Measurements from ENCODE around the gene GYPB.
"Not testable (repeated sequence)": the region's sequence is repeated elsewhere in the genome, so short reads cannot be mapped to it uniquely, and the experiment has no call there.

Gene GYPB

DNA sequence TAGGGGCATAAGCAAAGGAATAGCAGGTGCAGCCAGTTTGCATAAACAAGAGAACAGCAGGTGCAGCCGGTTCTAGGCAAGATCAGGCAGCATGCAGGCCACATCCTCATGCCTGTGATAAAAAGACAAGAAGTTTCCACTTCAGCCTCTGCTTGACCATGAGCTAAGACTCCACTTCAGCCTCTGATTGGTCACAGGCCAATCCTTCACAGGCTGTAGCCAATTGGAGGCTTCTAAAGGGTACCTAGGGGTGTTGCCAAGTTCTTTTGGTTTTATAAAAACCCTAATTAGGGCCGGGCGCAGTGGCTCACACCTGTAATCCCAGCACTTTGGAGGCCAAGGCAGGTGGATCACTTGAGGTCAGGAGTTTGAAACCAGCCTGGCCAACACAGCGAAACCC lies 23.0 kb downstream of the GYPB start:
- not testable (repeated sequence) for DNase-seq; H3K4me1 Mint-ChIP-seq (ENCODE audit: low read depth); H3K4me3 Mint-ChIP-seq; H3K36me3 Mint-ChIP-seq (ENCODE audit: low read depth); H3K27ac Mint-ChIP-seq; H3K9me3 Mint-ChIP-seq
- H3K27me3 Mint-ChIP-seq, result peaks cover 14% of the 10 kb centered on the region

DNA sequence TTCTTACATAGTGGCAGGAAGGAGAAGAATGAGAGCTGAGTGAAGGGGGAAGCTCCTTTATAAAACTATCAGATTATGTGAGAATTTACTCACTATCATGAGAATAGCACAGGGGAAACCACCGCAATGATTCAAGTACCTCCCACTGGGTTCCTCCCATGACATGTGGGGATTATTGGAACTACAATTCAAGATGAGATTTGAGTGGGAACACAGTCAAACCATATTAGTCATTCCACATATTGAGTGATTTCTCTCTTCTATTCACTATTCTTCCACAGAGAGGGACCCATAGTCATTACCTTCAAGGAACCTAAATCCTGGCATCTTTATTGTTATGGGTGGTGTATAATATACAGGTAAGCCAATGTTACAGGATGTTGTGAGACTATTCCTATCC lies 27.4 kb downstream of the GYPB start:
- peaks cover 16% of the 10 kb centered on the region for H3K4me1 Mint-ChIP-seq (ENCODE audit: low read depth)
- DNase-seq; H3K36me3 Mint-ChIP-seq (ENCODE audit: low read depth); H3K4me3 Mint-ChIP-seq; H3K9me3 Mint-ChIP-seq: not testable (repeated sequence)
- H3K27me3 Mint-ChIP-seq, result peaks cover 11% of the 10 kb centered on the region
- H3K27ac Mint-ChIP-seq, result peak overlapping the region; percentile 49

DNA sequence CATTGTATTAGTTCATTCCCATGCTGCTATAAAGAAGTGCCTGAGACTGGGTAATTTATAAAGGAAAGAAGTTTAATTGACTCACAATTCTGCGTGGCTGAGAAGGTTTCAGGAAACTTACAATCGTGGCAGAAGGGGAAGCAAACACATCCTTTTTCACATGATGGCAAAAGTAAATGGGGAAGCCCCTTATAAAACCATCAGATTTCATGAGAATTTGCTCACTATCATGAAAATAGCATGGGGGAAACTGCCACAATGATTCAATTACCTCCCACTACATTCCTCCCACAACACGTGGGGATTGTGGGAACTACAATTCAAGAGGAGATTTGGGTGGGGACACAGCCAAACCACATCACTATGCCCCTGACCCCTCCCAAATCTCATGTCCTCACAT lies 28.5 kb downstream of the GYPB start:
- H3K27me3 Mint-ChIP-seq, result peaks cover 14% of the 10 kb centered on the region
- H3K27ac Mint-ChIP-seq; H3K36me3 Mint-ChIP-seq (ENCODE audit: low read depth); DNase-seq; H3K9me3 Mint-ChIP-seq; H3K4me3 Mint-ChIP-seq: not testable (repeated sequence)
- peaks cover 16% of the 10 kb centered on the region for H3K4me1 Mint-ChIP-seq (ENCODE audit: low read depth)

DNA sequence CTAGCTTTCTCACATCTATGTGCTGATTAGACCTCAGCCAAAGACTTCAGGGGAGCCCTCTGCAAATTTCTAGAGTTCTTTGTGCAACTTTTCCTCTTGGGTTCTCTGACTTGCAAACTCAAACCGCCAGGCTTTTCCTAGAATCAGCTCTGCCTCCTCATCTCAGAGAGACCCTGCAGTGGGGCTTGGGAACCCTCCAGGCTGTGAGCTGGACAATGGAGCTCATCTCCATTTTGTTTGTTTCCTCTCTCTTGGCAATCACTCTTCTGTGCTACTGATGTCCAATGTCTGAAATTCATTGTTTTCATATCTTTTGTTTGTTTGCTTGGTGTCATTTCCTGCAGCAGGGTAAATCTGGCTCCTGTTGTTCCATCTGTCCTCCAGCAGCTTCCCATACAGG lies 33.0 kb downstream of the GYPB start:
- peaks cover 3% of the 10 kb centered on the region for H3K27me3 Mint-ChIP-seq
- no peak overlapping the region for H3K27ac Mint-ChIP-seq
- no peak for DNase-seq
- no peak overlapping the region for H3K4me3 Mint-ChIP-seq
- peaks cover 6% of the 10 kb centered on the region for H3K4me1 Mint-ChIP-seq (ENCODE audit: low read depth)
- H3K9me3 Mint-ChIP-seq, result no peaks in the 10 kb centered on the region
- H3K36me3 Mint-ChIP-seq (ENCODE audit: low read depth), result no peaks in the 10 kb centered on the region

DNA sequence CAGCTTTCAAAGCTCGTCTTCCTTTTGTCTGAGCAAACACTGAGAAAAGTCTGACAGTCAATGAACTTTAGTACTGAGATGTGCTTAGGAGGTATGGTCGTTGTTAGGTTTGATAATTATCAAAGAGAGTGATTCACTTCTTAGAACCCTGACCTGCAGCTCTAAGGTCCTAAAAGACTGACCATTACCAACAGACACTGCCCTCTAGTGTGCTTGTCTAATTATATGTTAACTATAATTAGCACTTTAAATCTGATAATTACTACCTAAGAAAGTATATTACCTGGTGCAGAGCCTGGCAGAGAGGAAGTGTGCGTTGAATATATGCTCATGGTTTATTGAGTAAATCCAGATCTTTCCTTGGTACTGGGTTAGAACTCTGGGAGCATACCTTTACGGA lies 38.4 kb downstream of the GYPB start:
- H3K27me3 Mint-ChIP-seq; H3K27ac Mint-ChIP-seq; H3K9me3 Mint-ChIP-seq; DNase-seq; H3K36me3 Mint-ChIP-seq (ENCODE audit: low read depth); H3K4me3 Mint-ChIP-seq; H3K4me1 Mint-ChIP-seq (ENCODE audit: low read depth): not testable (repeated sequence)

DNA sequence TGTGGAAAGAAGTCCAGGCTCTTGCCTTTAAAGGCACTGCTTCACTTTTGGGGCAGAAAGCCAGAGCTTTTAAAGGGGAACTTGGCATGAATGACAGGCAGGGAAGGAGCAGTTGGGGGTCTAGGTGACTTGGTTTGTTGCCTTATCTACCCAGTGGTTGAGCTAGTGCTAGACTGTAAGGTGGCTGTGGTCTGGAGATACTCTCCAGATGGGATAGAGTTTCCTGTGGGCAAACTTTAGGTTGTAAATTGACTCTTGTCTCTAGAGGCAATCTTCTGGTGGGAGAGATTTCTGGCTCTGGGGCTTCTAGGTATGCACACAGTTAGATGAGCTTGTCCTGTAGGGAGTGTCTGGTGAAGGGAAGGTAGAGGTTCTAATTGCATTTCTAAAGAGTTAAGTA lies 43.7 kb downstream of the GYPB start:
- H3K27ac Mint-ChIP-seq; H3K27me3 Mint-ChIP-seq; H3K36me3 Mint-ChIP-seq (ENCODE audit: low read depth); H3K4me1 Mint-ChIP-seq (ENCODE audit: low read depth); DNase-seq; H3K9me3 Mint-ChIP-seq; H3K4me3 Mint-ChIP-seq: not testable (repeated sequence)

DNA sequence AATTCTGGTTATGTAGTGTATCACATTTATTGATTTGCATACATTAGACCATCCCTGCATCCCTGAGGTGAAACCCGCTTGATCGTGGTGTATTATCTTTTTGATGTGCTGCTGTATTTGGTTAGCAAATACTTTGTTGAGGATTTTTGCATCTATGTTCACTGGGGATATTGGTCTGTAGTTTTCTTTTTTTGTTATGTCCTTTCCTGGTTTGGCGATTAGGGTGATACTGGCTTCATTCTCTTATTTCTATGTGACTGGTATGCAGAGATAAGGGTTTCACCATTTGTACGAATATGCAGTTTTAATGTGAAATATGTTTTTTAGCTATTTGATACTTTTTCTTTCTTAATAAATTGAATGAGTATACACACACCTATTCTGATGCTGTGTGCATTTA lies 45.2 kb downstream of the GYPB start:
- not testable (repeated sequence) for H3K4me3 Mint-ChIP-seq; H3K27me3 Mint-ChIP-seq; DNase-seq; H3K36me3 Mint-ChIP-seq (ENCODE audit: low read depth); H3K4me1 Mint-ChIP-seq (ENCODE audit: low read depth); H3K9me3 Mint-ChIP-seq; H3K27ac Mint-ChIP-seq

DNA sequence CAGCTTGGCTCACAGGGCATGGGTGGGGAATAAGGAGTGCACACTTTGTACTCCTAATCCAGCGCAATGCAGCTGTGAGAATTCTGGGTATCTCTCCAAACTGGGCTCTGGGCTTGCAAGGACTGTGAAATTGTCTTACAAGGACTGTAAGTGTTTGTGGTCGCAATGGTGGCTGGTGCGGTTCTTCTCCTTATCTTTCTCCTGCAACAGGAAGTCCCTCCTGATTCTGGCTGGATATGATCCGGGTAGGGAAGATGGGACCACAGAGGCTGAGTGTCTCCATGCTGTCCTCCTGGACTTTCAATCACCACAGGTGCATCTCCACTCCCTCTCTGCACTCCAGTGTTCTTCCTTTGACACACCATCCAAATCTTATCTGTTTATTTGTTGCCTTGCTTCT lies 58.1 kb downstream of the GYPB start:
- Mint-ChIP-seq H3K9me3 (no peaks in the 10 kb centered on the region), H3K27me3 (no peaks in the 10 kb centered on the region), H3K4me1 (ENCODE audit: low read depth) (no peaks in the 10 kb centered on the region), H3K27ac (no peak overlapping the region), H3K4me3 (no peak overlapping the region), H3K36me3 (ENCODE audit: low read depth) (no peaks in the 10 kb centered on the region)
- no peak for DNase-seq

DNA sequence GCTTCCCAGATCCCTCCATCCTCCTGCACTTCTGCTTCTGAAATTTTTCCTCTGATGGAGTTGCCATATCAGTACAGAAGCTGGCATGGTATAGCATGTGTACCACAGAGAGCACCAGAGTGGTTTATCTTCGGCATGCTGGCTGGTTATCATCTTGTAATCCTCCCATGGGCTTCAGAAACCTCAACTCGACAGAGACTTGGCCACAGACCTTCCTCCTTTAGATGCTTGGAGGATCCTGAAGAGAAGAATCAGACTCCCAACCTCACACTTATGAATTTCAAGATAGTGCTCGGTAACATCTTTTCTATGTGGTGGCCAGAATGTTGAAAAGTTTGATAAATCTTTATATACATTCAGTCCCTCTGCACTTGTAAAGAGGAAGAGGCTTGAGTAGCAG lies 63.9 kb downstream of the GYPB start:
- not testable (repeated sequence) for H3K4me3 Mint-ChIP-seq; H3K4me1 Mint-ChIP-seq (ENCODE audit: low read depth); H3K27me3 Mint-ChIP-seq; DNase-seq; H3K27ac Mint-ChIP-seq; H3K36me3 Mint-ChIP-seq (ENCODE audit: low read depth)
- peaks cover 18% of the 10 kb centered on the region for H3K9me3 Mint-ChIP-seq

DNA sequence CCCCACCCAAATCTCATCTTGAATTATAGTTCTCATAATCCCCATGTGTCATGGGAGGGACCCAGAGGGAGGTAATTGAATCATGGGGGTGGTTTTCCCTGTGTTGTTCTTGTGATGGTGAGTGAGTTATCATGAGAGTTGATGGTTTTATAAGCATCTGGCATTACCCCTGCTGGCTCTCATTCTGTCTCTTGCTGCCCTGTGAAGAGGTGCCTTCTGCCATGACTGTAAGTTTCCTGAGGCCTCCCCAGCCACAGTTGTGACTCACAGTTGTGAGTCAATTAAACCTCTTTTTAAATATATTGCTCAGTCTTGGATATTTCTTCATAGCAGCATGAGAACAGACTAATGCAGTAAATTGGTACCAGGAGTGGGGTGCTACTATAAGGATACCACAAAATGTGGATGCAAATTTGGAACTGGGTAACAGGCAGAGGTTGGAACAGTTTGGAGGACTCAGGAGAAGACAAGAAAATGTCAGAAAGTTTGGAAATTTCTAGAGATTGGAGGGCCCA lies 67.7 kb downstream of the GYPB start:
- H3K27me3 Mint-ChIP-seq; H3K36me3 Mint-ChIP-seq (ENCODE audit: low read depth); DNase-seq; H3K4me3 Mint-ChIP-seq; H3K27ac Mint-ChIP-seq; H3K4me1 Mint-ChIP-seq (ENCODE audit: low read depth): not testable (repeated sequence)
- peaks cover 18% of the 10 kb centered on the region for H3K9me3 Mint-ChIP-seq

DNA sequence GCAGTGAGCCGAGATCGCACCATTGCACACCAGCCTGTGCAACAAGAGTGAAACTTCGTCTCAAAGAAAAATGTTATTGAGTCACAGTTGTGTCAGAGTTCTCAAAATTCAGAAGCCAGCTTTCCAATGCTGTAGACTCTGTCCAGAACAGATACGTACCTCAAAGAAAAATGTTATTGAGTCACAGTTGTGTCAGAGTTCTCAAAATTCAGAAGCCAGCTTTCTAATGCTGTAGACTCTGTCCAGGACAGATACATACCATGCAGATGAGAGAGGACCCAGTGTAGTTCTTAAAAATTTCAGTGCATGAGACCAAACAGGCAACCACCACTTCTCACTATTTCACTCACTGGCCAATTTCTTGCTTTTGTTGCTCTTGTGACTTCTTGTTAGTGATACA lies 68.2 kb downstream of the GYPB start:
- not testable (repeated sequence) for H3K4me3 Mint-ChIP-seq; H3K36me3 Mint-ChIP-seq (ENCODE audit: low read depth); H3K27ac Mint-ChIP-seq; H3K27me3 Mint-ChIP-seq; DNase-seq; H3K4me1 Mint-ChIP-seq (ENCODE audit: low read depth)
- H3K9me3 Mint-ChIP-seq, result peaks cover 18% of the 10 kb centered on the region

DNA sequence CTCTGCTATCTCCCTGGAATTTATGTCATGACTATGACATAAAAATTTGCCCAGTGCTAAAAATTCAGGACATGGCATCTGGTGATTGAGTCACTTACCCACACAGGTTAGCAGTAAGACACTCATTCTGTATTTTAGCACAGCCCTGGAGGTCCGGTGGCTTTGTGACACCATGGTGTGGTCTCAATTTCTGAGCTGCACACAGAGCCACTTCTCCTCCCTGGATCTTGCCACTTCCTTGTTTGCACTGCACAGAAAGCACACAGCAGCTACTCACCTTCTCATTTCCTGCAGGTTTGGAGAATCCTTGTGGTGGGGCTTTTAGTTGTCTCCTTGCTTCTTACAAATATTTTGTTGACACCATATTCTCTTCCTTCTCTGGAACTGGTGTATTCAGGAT lies 69.0 kb downstream of the GYPB start:
- DNase-seq; H3K36me3 Mint-ChIP-seq (ENCODE audit: low read depth); H3K4me1 Mint-ChIP-seq (ENCODE audit: low read depth); H3K4me3 Mint-ChIP-seq; H3K27me3 Mint-ChIP-seq; H3K27ac Mint-ChIP-seq: not testable (repeated sequence)
- H3K9me3 Mint-ChIP-seq, result peaks cover 18% of the 10 kb centered on the region

DNA sequence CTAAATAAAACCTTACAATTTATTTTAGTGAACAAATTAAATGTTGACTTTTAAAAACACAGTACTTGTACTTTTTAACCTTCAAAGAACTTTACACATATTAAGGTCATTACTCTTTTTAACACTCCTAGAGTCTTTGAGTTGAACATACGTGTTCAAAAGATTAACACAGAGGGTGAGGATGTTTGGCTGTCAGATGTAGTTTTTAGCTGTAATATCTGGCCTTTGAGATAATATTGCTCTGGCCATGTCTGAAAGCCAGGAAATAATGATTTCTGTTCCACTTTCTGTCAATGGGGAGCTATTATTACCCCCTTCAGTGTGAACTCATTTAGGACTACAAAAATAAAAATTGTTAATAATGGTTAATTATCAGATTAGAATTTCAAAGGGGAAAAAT lies 71.7 kb downstream of the GYPB start:
- H3K4me1 Mint-ChIP-seq (ENCODE audit: low read depth), result not testable (repeated sequence)

More for the DNA sequence above, 71.7 kb downstream of the GYPB start:
- DNase-seq; H3K27ac Mint-ChIP-seq; H3K4me3 Mint-ChIP-seq; H3K36me3 Mint-ChIP-seq (ENCODE audit: low read depth); H3K27me3 Mint-ChIP-seq: not testable (repeated sequence)
- H3K9me3 Mint-ChIP-seq, result peaks cover 14% of the 10 kb centered on the region
